OCI-LY1 (cell line): ENCODE data around the gene SPATA12.

Experiments used
- H2AFZ ChIP-seq: fragments of 200-600 bp; sonication (generic), shearing (Covaris generic); 2 replicates; pipeline ENCODE4 v1.6.0; 2014; ENCODE audit warnings: antibody characterized with exemption, mild to moderate bottlenecking, low read length
- H3F3A ChIP-seq: fragments of 200-600 bp; sonication (generic), shearing (Covaris generic); 2 replicates; pipeline ENCODE4 v1.6.0; 2014; ENCODE audit warnings: mild to moderate bottlenecking, antibody characterized with exemption, low read length, moderate library complexity; ENCODE audit not compliant: insufficient read depth
- H3K27ac ChIP-seq: fragments of 200-600 bp; sonication (generic); 2 replicates; pipeline ENCODE4 v1.5.1; 2014; ENCODE audit warnings: low read length, mixed run types, mild to moderate bottlenecking, low read depth; ENCODE audit not compliant: poor library complexity, severe bottlenecking
- H3K27me3 ChIP-seq: fragments of 200-600 bp; sonication (generic); 2 replicates; pipeline ENCODE4 v1.6.0; 2014; ENCODE audit warnings: antibody characterized with exemption, mild to moderate bottlenecking, low read length, moderate library complexity; ENCODE audit not compliant: insufficient read depth
- H3K36me3 ChIP-seq: fragments of 200-600 bp; sonication (generic); 2 replicates; pipeline ENCODE4 v1.6.1; 2014; ENCODE audit warnings: mild to moderate bottlenecking, antibody characterized with exemption, low read length, moderate library complexity, mixed read lengths; ENCODE audit not compliant: insufficient read depth
- H3K4me1 ChIP-seq: fragments of 200-600 bp; sonication (generic); 2 replicates; pipeline ENCODE4 v1.5.1; 2014; ENCODE audit warnings: mild to moderate bottlenecking, low read length, moderate library complexity; ENCODE audit not compliant: insufficient read depth, severe bottlenecking
- H3K4me2 ChIP-seq: fragments of 200-600 bp; sonication (generic), shearing (Covaris generic); 2 replicates; pipeline ENCODE4 v1.6.1; 2014; ENCODE audit warnings: low read length
- H3K4me3 ChIP-seq: fragments of 200-600 bp; sonication (generic); 2 replicates; pipeline ENCODE4 v1.5.1; 2014; ENCODE audit warnings: low read length, low read depth, mild to moderate bottlenecking, mixed read lengths; ENCODE audit not compliant: poor library complexity, severe bottlenecking
- H3K79me2 ChIP-seq: fragments of 200-600 bp; shearing (Covaris generic); 2 replicates; pipeline ENCODE4 v1.6.1; 2016; ENCODE audit warnings: mixed run types, low read length, mixed read lengths; ENCODE audit not compliant: insufficient read depth
- H3K9ac ChIP-seq: fragments of 200-600 bp; sonication (generic), shearing (Covaris generic); 2 replicates; pipeline ENCODE4 v1.6.1; 2014; ENCODE audit warnings: mild to moderate bottlenecking, low read length, mixed read lengths
- H3K9me2 ChIP-seq: fragments of 200-600 bp; sonication (generic), shearing (Covaris generic); 2 replicates; pipeline ENCODE4 v1.6.1; 2014; ENCODE audit warnings: low read depth, mild to moderate bottlenecking, low read length, mixed read lengths
- H3K9me3 ChIP-seq: fragments of 200-600 bp; shearing (Covaris generic); 2 replicates; pipeline ENCODE4 v1.6.1; 2014; ENCODE audit warnings: low read length, mixed read lengths
- H4K20me1 ChIP-seq: fragments of 200-600 bp; sonication (generic), shearing (Covaris generic); 2 replicates; pipeline ENCODE4 v1.6.0; 2016; ENCODE audit warnings: mild to moderate bottlenecking, low read length; ENCODE audit not compliant: insufficient read depth
- CTCF ChIP-seq: fragments of 200-600 bp; sonication (generic), shearing (Covaris generic); IDR thresholded peaks from 2 replicates; pipeline ENCODE4 v1.5.1; 2017; ENCODE audit warnings: mild to moderate bottlenecking, antibody characterized with exemption, low read length, moderate library complexity, mixed read lengths
- EZH2 ChIP-seq: fragments of 200-600 bp; sonication (generic), shearing (Covaris generic); IDR thresholded peaks from 2 replicates; pipeline ENCODE4 v1.8.0; 2017; ENCODE audit warnings: borderline replicate concordance, mixed run types, mild to moderate bottlenecking, antibody characterized with exemption, low read length, moderate library complexity, mixed read lengths

Gene SPATA12

GRCh38 chr3:57118254-57118653 lies 57.8 kb downstream of the SPATA12 start:
- TF ChIP-seq CTCF (no peak), EZH2 (no peak)
- Histone ChIP-seq H3K27ac (no peak overlapping the region), H3F3A (no peaks in the 10 kb centered on the region), H3K9me3 (no peaks in the 10 kb centered on the region), H3K27me3 (0 out of 2 replicates have a peak, but pooled peaks cover 3% of the 10 kb centered on the region), H3K4me2 (no peak overlapping the region), H3K4me3 (no peak overlapping the region), H3K9me2 (no peaks in the 10 kb centered on the region), H3K9ac (no peak overlapping the region), H3K4me1 (no peaks in the 10 kb centered on the region), H2AFZ (no peak overlapping the region), H3K79me2 (no peaks in the 10 kb centered on the region), H3K36me3 (no peaks in the 10 kb centered on the region), H4K20me1 (no peaks in the 10 kb centered on the region)

GRCh38 chr3:57120040-57120439 lies 59.6 kb downstream of the SPATA12 start:
- no peaks in the 10 kb centered on the region for H3K36me3 ChIP-seq
- no peak overlapping the region for H3K27ac ChIP-seq
- no peak overlapping the region for H3K4me3 ChIP-seq
- no peaks in the 10 kb centered on the region for H3K9me3 ChIP-seq
- H3K9ac ChIP-seq = no peak overlapping the region
- no peak overlapping the region for H2AFZ ChIP-seq
- no peaks in the 10 kb centered on the region for H3K4me1 ChIP-seq
- no peaks in the 10 kb centered on the region for H3F3A ChIP-seq
- H4K20me1 ChIP-seq = no peaks in the 10 kb centered on the region
- no peak overlapping the region for H3K4me2 ChIP-seq
- H3K27me3 ChIP-seq = 0 out of 2 replicates have a peak, but pooled peaks cover 4% of the 10 kb centered on the region
- H3K9me2 ChIP-seq = no peaks in the 10 kb centered on the region
- no peak for TF ChIP-seq EZH2
- TF ChIP-seq CTCF = no peak
- no peaks in the 10 kb centered on the region for H3K79me2 ChIP-seq

- Histone ChIP-seq H3K4me1 (no peaks in the 10 kb centered on the region), H3F3A (no peaks in the 10 kb centered on the region), H3K9ac (no peak overlapping the region), H3K9me3 (no peaks in the 10 kb centered on the region), H3K27me3 (0 out of 2 replicates have a peak, but pooled peaks cover 4% of the 10 kb centered on the region), H3K79me2 (no peaks in the 10 kb centered on the region), H4K20me1 (no peaks in the 10 kb centered on the region), H3K27ac (no peak overlapping the region), H3K36me3 (no peaks in the 10 kb centered on the region), H3K4me2 (no peak overlapping the region), H3K4me3 (no peak overlapping the region), H3K9me2 (no peaks in the 10 kb centered on the region), H2AFZ (no peak overlapping the region)
- TF ChIP-seq CTCF (no peak), EZH2 (no peak)
Observed at GRCh38 chr3:57120451-57121174, 60.1 kb downstream of the SPATA12 start.
